ENCODE results near the gene MTFR1L.

MTFR1L gene

GRCh38 chr1:25818569-25818968 is 1.2 kb upstream of the MTFR1L start:
- peak overlapping the region; percentile 92 for H3K4me3 ChIP-seq (ENCODE audit: low read depth, low read length)
- TF ChIP-seq CTCF (conservative IDR thresholded peaks at IDR 0.05; ENCODE audit: low read depth, low read length), result no peak
- DNase-seq (ENCODE audit: low read depth), result no peak

- no peak for TF ChIP-seq CTCF (conservative IDR thresholded peaks at IDR 0.05; ENCODE audit: low read depth, low read length)
- peak; percentile 65 for DNase-seq (ENCODE audit: low read depth)
- H3K4me3 ChIP-seq (ENCODE audit: low read depth, low read length), result peak overlapping the region; percentile 92
These were observed 725 bp downstream of the MTFR1L start for GRCh38 chr1:25820247-25821111.

GRCh38 chr1:25821112-25821476 is 1.3 kb downstream of the MTFR1L start:
- no peak for DNase-seq (ENCODE audit: low read depth)
- no peak for TF ChIP-seq CTCF (conservative IDR thresholded peaks at IDR 0.05; ENCODE audit: low read depth, low read length)
- peak overlapping the region; percentile 92 for H3K4me3 ChIP-seq (ENCODE audit: low read depth, low read length)

GRCh38 chr1:25821630-25822091 is 1.9 kb downstream of the MTFR1L start:
- TF ChIP-seq CTCF (conservative IDR thresholded peaks at IDR 0.05; ENCODE audit: low read depth, low read length), result no peak
- DNase-seq (ENCODE audit: low read depth), result peak; percentile 51
- H3K4me3 ChIP-seq (ENCODE audit: low read depth, low read length), result peak overlapping the region; percentile 92

- H3K4me3 ChIP-seq (ENCODE audit: low read depth, low read length), result no peak overlapping the region
- no peak for TF ChIP-seq CTCF (conservative IDR thresholded peaks at IDR 0.05; ENCODE audit: low read depth, low read length)
These were observed 5.9 kb downstream of the MTFR1L start for GRCh38 chr1:25825605-25826004.

GRCh38 chr1:25826571-25826970 is 6.8 kb downstream of the MTFR1L start:
- no peak overlapping the region for H3K4me3 ChIP-seq (ENCODE audit: low read depth, low read length)
- TF ChIP-seq CTCF (conservative IDR thresholded peaks at IDR 0.05; ENCODE audit: low read depth, low read length), result no peak
- DNase-seq (ENCODE audit: low read depth), result no peak

More at GRCh38 chr1:25825605-25826004, 5.9 kb downstream of the MTFR1L start:
- no peak for DNase-seq (ENCODE audit: low read depth)

GRCh38 chr1:25828491-25828890 is 8.7 kb downstream of the MTFR1L start:
- TF ChIP-seq CTCF (conservative IDR thresholded peaks at IDR 0.05; ENCODE audit: low read depth, low read length), result no peak
- H3K4me3 ChIP-seq (ENCODE audit: low read depth, low read length), result no peak overlapping the region
- DNase-seq (ENCODE audit: low read depth), result no peak

All from choroid plexus epithelial cell (primary cell).